ENCODE data around the gene CACNA1H.

GRCh38 chr16:1156055-1156982 is 3.4 kb downstream of the CACNA1H start:
- no peak for TF ChIP-seq CEBPB (IDR thresholded peaks at IDR 0.05; ENCODE audit: low read depth, low read length)
- no peak for TF ChIP-seq RCOR1 (IDR thresholded peaks at IDR 0.05; ENCODE audit: insufficient replicate concordance, low read length)
- no peak for TF ChIP-seq POLR2A (IDR thresholded peaks at IDR 0.05; ENCODE audit: low read depth, low read length)
- TF ChIP-seq CTCF (conservative IDR thresholded peaks at IDR 0.05; ENCODE audit: low read depth, low read length), result no peak
- no peak for TF ChIP-seq USF2 (IDR thresholded peaks at IDR 0.05; ENCODE audit: low read depth, low read length)
- TF ChIP-seq BHLHE40 (IDR thresholded peaks at IDR 0.05; ENCODE audit: low read depth, low read length), result no peak
- TF ChIP-seq SMC3 (IDR thresholded peaks at IDR 0.05; ENCODE audit: low read depth, low read length), result no peak
- no peak for TF ChIP-seq ELK1 (IDR thresholded peaks at IDR 0.05; ENCODE audit: borderline replicate concordance, low read depth, low read length)
- TF ChIP-seq MXI1 (IDR thresholded peaks at IDR 0.05; ENCODE audit: borderline replicate concordance, low read depth, low read length), result no peak
- TF ChIP-seq RAD21 (IDR thresholded peaks at IDR 0.05; ENCODE audit: low read length), result no peak
